GM21786 (cell line): ENCODE results near the gene MCAM.

ENCODE experiments used
- ATAC-seq: cut with Tn5 transposase; IDR thresholded peaks from one replicate; pipeline ENCODE4 v1.9.1; 2021; ENCODE audit not compliant: unreplicated experiment

The MCAM gene

DNA sequence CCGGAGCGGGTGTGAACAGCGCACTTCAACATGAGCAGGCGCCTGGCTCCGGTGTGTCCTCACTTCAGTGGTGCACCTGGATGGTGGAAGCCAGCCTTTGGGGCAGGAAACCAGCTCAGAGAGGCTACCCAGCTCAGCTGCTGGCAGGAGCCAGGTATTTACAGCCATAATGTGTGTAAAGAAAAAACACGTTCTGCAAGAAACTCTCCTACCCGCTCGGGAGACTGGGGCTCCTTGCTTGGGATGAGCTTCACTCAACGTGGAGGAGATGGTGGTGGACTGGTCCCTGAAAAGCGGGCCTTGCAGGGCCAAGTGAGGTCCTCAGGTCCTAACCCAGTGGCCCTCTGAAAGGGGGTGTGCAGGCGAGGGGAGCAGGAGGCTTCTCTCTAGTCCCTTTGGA lies 7.5 kb downstream of the MCAM start:
- no peak for ATAC-seq

DNA sequence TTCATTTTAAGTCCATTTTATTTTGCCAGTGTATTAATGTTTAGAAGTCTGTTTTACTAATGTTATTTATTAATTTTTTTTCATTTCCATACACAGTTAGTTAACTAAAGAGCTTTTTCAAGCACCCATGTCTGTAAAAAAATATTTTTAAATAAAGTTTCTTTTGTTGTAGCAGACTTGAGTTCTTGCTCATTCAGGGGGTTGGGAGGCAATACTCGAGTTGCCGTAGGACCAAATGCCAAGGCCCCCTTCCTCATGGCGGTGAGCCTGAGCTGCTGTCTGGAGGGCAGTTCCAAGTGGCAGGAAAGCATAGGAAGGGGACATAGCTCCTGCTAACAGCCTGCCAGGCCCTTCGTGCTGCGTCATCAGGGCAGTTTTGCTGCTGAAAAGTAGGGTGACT lies 9.0 kb downstream of the MCAM start:
- ATAC-seq: no peak

- no peak for ATAC-seq
Measured at GRCh38 chr11:119307219-119307618, 9.7 kb downstream of the MCAM start.

- ATAC-seq: no peak
Measured at GRCh38 chr11:119306373-119306890, 10.5 kb downstream of the MCAM start.

GRCh38 chr11:119305556-119306372 lies 11.2 kb downstream of the MCAM start:
- ATAC-seq: no peak

DNA sequence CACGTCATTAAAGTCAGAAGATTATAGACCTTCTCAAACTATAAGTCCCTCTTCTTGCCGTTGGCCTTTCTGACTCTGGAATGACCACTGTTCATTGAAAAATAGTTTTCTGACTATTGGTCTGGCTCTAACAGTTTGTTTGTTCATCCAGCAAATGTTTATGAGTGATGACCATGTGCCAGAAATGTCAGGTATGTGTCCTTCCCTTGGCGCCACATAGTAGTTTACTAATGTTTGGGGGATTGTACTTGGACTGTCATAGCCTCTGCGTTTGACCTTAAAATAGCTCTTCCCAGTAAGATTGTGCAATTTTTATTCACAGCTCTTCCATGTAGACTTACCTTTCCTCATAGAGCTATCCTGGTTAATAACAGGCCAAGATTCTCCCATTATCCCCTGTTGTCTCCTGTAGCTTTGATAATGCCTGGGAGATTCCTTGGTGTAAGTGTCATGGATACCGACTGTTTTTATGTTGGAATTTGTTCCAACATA lies 13.7 kb downstream of the MCAM start:
- ATAC-seq: no peak

DNA sequence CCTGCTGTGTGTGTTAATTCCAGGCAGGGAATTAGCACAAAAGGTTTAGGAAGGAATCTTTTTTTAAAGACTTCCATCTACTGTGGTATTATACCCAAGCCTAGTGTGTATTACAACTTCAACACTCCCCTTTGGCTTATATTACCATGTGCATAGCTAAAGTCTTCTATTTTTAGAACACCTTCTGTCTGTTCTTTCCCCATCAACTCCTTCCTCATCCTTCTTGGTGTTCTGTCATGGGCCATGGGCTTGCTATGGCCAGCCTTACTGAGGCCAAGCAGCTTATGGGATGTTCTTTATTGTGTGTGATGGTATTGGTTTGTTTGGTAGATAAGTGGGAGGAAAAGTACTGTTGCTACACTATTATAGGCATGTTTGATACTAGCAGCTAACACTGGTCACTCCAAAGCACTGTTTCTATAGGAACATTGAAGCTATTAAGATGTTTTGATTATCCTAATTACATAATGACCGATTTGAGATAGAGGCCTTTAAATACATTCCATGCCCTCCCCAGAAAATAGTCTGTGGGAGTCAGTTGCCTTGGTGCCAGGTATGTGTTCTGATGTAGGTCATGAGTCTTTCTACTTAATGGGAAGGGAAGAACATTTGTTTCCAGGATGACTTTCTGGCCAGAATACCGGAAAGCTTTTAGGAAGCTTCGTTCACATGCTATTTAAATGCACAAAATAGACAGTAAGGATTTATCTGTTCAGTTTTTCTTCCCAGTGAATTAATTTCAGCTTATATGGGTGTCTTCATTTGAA lies 16.5 kb downstream of the MCAM start:
- no peak for ATAC-seq

- ATAC-seq: no peak
Measured at GRCh38 chr11:119299416-119299815, 17.5 kb downstream of the MCAM start.

DNA sequence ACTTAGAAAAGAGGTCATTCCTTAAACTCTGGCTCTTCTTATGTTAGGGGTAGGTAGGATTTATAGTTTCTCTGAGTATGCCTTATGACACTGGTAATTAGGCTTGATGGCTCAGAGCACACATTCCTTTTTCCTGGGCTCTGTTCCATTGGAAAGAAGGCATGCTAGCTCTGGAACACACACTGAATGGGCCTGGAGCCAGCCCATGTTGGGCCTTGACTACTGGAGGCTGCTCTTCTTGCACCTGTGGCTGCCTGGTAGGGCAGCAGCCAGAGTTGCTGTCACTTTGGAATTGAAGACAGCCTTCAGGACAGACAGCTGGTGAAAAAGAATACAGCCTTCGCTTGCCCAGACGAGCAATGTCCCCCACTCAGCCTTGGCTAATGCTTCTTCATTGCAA lies 18.2 kb downstream of the MCAM start:
- no peak for ATAC-seq

GRCh38 chr11:119297938-119298337 lies 19.0 kb downstream of the MCAM start:
- no peak for ATAC-seq

DNA sequence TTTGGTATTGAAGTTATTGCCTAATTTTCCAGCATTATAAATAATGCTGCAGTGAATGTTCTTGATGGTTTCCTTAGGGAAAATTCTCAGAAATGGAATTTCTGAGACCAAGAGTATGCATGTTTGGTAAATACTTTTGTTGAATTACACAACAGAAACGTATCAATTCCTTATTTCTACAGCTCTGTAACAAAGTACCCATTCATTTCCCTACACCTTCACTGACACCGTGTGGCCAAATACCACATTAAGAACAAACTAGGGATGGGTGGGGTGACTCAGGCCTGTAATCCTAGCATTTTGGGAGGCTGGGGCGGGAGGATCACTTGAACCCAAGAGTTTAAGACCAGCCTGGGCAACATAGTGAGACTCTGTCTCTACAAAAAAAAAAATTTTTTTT lies 21.8 kb downstream of the MCAM start:
- no peak for ATAC-seq

- no peak for ATAC-seq
Measured at GRCh38 chr11:119293461-119293860, 23.5 kb downstream of the MCAM start.

DNA sequence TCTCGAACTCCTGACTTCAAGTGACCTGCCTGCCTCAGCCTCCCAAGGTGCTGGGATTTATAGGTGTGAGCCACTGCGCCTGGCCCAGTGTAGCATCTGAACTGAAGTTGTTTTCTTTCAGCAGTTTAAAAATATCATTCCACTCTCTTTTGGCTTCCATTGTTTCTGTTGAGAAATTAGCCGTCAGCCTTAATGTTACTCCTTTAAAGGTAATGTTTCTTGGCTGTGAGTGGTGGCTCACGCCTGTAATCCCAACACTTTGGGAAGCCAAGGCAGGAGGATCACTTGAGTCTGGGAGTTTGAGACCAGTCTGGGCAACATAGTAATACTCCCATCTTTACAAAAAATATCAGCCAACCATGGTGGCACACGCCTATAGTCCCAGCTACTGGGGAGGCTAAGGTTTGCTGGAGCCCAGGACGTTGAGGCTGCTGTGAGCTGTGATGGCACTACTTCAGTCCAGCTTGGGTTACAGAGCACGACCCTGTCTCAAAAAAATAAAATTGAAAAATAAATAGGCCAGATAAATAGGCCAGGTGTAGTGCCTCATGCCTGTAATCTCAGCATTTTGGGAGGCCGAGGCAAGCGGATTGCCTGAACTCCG lies 25.9 kb downstream of the MCAM start:
- ATAC-seq: no peak

GRCh38 chr11:119288219-119288618 lies 28.7 kb downstream of the MCAM start:
- no peak for ATAC-seq

GRCh38 chr11:119285431-119285830 lies 31.5 kb downstream of the MCAM start:
- ATAC-seq: no peak

GRCh38 chr11:119284344-119285157 lies 32.4 kb downstream of the MCAM start:
- no peak for ATAC-seq

- ATAC-seq: no peak
Measured at GRCh38 chr11:119282495-119282894, 34.4 kb downstream of the MCAM start.

DNA sequence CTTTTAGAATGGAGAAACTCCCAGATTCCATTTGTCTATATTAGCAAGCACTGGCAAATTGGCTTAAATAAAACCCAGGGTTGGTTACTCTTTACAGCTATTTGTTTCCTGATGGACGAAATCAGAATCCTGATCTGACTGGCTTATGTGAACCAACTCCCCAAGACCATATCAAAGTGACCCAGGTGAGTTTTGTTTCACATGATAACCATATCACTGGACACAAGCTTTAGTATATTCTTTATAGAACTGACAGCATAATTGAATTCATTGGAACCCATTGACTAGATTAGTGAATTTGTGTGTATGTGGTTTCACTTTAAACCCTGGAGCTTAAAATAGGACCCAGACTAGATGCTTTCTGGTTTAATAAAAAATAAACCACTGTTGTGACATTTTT lies 39.3 kb downstream of the MCAM start:
- ATAC-seq: no peak

GRCh38 chr11:119273721-119274120 lies 43.2 kb downstream of the MCAM start:
- no peak for ATAC-seq

DNA sequence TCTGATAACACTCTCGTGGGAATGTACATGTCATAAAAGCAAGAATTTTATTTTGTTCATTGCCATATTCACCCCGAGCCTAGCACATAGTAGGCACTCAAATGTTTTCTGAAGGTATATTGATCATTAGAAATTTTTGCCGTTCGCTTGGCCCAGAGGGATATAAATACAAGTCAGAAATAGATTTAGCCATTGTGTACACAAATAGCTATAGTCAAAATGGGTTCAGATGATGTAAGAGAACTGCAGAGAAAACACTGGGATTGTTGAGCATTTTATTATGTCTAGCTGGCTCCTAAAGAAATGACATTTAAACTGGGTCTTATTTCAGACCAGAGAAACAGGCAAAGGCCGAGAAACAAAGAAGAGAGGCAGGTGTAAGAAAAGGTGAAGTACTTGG lies 49.3 kb downstream of the MCAM start:
- no peak for ATAC-seq
